ENCODE data around the gene DOCK4. TPM values are rescaled to one million over a fixed set of nuclear protein-coding genes. Genes with fewer than 3 reads are reported as not detected.

The DOCK4 gene
- total RNA-seq, 2 donors from 2014 or later: 6.5 to 11.1 TPM

DNA sequence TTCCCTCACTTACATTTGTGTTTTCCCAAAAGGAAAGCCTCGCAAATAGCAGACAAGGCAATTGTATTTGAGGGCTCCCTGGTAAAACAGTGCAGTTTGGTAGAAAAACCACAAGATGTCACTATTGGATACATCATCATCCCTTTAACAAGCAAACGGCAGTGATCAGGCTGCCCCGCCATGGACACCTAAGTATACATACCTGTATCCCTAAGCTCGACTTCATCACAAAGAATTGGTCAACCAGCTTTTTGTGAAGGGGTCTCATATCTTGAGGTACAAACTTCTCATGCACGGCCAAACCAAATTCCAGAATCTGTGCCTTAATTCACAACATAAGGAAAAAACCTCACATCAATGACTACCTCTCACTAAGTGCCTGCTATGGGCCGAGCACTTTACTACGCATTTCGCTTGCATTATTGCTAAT is 464.4 kb downstream of the DOCK4 start:
- H3K27ac ChIP-seq: no peak overlapping the region
- no peaks in the 10 kb centered on the region for H3K9me3 ChIP-seq
- H3K27me3 ChIP-seq: no peaks in the 10 kb centered on the region
- peak; percentile 45 for DNase-seq
- no peak overlapping the region for H3K9ac ChIP-seq (ENCODE audit: low read depth in 2 of 2, low read length in 2 of 2)
- no peaks in the 10 kb centered on the region for H3K4me1 ChIP-seq
- intact Hi-C loops (cut with DNase I): loop anchor here (5.0 kb wide), 1 partner anchor 670 kb away; no protein-coding TSS in a partner anchor
- H3K4me3 ChIP-seq: no peak overlapping the region
- TF ChIP-seq, protein P1, sequence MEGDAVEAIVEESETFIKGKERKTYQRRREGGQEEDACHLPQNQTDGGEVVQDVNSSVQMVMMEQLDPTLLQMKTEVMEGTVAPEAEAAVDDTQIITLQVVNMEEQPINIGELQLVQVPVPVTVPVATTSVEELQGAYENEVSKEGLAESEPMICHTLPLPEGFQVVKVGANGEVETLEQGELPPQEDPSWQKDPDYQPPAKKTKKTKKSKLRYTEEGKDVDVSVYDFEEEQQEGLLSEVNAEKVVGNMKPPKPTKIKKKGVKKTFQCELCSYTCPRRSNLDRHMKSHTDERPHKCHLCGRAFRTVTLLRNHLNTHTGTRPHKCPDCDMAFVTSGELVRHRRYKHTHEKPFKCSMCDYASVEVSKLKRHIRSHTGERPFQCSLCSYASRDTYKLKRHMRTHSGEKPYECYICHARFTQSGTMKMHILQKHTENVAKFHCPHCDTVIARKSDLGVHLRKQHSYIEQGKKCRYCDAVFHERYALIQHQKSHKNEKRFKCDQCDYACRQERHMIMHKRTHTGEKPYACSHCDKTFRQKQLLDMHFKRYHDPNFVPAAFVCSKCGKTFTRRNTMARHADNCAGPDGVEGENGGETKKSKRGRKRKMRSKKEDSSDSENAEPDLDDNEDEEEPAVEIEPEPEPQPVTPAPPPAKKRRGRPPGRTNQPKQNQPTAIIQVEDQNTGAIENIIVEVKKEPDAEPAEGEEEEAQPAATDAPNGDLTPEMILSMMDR (IDR thresholded peaks at IDR 0.05): peak; percentile 69
- H3K36me3 ChIP-seq: no peaks in the 10 kb centered on the region

DNA sequence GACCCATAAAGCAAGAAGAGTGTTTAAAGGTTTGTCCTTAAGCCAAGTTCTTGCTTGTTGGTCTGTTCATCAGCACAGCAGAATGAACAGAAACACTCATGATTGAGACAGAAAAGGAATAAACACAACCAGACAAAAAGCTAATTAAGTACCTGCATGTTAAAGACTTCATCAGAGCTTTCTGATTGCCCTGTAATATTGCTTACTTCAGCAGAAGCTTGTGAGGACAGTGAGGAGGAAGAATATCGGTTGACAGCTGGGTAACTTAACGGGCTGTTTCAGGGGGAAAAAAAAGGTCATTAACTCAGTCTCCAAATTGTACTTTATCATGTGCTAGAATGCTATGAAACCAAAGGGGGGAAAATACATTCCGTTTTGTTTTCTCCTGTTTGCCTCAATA is 465.3 kb downstream of the DOCK4 start:
- TF ChIP-seq, protein P1 (IDR thresholded peaks at IDR 0.05): no peak
- no peak overlapping the region for H3K4me3 ChIP-seq

DNA sequence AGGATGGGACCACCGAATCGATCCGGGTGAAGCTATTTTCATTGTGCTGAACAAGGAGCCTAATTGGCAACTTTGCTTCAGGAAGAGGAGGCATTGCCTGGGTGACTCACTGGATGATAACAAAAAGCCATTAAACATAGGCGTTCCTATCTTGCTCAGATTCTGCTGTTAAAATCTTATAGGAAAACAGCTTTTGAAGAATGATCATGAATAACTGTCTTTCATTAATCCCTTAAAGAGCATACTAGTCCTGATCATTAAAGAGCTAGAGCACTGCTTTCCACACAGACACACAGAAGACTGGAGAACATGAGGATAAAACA is 469.7 kb downstream of the DOCK4 start:
- Histone ChIP-seq H3K9me3 (no peaks in the 10 kb centered on the region), H3K4me3 (no peak overlapping the region), H3K4me1 (no peaks in the 10 kb centered on the region), H3K27ac (no peak overlapping the region), H3K9ac (ENCODE audit: low read depth in 2 of 2, low read length in 2 of 2) (no peak overlapping the region), H3K27me3 (no peaks in the 10 kb centered on the region), H3K36me3 (no peaks in the 10 kb centered on the region)
- intact Hi-C loops (cut with DNase I): loop anchor here (10.0 kb wide), 2 partner anchors 182 to 252 kb away; no protein-coding TSS in a partner anchor
- DNase-seq: no peak
- TF ChIP-seq, protein P1 (IDR thresholded peaks at IDR 0.05): no peak

More for the DNA sequence above, 465.3 kb downstream of the DOCK4 start:
- H3K36me3 ChIP-seq: no peaks in the 10 kb centered on the region
- no peak for DNase-seq
- H3K9ac ChIP-seq (ENCODE audit: low read depth in 2 of 2, low read length in 2 of 2): no peak overlapping the region
- H3K9me3 ChIP-seq: no peaks in the 10 kb centered on the region
- no peak overlapping the region for H3K27ac ChIP-seq
- no peaks in the 10 kb centered on the region for H3K4me1 ChIP-seq
- intact Hi-C loops (cut with DNase I): loop anchor here (5.0 kb wide), 1 partner anchor 671 kb away; no protein-coding TSS in a partner anchor
- no peaks in the 10 kb centered on the region for H3K27me3 ChIP-seq

DNA sequence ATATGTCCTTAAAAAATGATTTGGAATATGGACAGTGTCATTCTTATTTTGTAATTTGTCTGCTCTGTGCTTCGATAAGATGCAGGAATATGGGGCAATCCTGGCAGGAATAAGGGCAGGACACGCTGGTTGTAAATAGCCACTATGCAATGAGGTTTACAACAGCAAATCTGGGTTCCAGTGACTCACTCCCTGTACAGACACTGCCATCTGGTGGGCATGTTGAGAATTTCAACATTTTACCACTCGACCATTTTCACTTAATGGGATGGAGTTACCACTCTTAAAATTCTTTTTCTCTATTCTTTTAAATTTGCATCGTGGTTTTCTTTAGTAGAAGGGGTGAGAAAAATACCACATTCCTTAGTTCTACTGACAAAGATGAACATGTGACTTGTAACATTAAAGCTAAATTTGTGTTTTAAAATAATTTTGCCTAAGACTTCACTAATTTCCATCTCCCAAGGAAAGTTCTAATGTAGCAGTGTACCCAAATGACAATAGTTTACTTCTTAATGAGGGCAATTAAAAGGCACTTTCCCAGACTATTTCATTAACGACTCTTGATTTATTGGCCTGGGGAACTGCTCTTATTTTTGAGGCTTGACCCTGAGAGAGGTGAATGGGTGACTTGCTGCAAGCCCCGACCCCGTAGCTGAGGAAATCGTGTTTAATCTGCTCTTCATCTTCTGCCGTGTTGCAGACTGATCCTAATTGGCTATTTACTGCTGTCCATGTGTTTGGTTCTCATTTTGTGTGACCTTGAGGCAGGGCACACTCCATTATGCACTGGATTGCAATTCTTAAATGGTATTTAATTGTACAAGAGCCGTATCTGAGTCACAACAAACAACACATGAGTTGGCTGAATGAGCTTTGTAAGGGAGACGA is 470.3 kb downstream of the DOCK4 start:
- TF ChIP-seq, protein P1 (IDR thresholded peaks at IDR 0.05): peak; percentile 62
- intact Hi-C loops (cut with DNase I): loop anchor here (10.0 kb wide), 2 partner anchors 181 to 251 kb away; no protein-coding TSS in a partner anchor
- Histone ChIP-seq H3K36me3 (no peaks in the 10 kb centered on the region), H3K9me3 (no peaks in the 10 kb centered on the region), H3K27me3 (no peaks in the 10 kb centered on the region), H3K27ac (no peak overlapping the region), H3K4me1 (no peaks in the 10 kb centered on the region), H3K9ac (ENCODE audit: low read depth in 2 of 2, low read length in 2 of 2) (no peak overlapping the region), H3K4me3 (no peak overlapping the region)
- peak; percentile 73 for DNase-seq

DNA sequence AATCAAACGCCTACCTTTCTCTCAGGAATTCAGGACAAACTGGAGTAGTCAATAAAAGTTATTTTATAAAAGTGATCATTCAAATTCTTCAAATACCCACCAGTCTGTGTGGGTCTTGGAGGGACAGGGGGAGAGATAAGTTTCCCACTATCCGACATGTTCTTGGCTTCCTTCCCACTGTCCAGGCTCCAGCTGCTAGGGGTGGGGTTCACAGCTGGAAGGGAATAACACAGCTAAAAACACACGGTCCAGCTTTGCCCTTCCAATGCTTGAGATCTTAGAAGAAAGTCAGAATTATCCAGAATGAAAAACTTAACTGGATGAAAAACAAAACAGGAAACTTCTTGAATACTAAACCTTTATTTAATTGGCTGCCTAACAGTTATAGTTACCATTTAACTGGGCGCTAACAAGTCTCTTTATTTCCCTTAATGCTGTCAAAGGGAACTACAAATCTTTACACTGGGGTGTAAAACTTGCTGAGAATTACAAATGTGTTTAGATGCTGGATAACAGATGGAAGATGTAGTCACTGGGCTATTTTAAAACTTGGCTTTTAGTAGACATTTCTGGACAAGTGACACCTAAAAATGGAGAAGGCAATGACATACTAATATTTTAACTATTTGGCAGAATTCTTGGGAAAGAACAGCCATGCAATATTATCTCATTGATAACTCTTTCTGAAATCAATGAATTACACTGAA is 471.1 kb downstream of the DOCK4 start:
- no peak overlapping the region for H3K4me3 ChIP-seq
- no peaks in the 10 kb centered on the region for H3K36me3 ChIP-seq
- TF ChIP-seq, protein P1 (IDR thresholded peaks at IDR 0.05): no peak
- no peaks in the 10 kb centered on the region for H3K9me3 ChIP-seq
- intact Hi-C loops (cut with DNase I): loop anchor here (5.0 to 10.0 kb wide), 3 partner anchors 180 to 643 kb away; partner anchors contain the start of gene LRRN3
- H3K27ac ChIP-seq: no peak overlapping the region
- DNase-seq: no peak
- no peak overlapping the region for H3K9ac ChIP-seq (ENCODE audit: low read depth in 2 of 2, low read length in 2 of 2)
- H3K4me1 ChIP-seq: no peaks in the 10 kb centered on the region
- no peaks in the 10 kb centered on the region for H3K27me3 ChIP-seq

All from colonic mucosa (tissue), 4 donors.